DMS 273 (cell line): ENCODE results near the gene STK11IP.
"Not testable (repeated sequence)": the region's sequence is repeated elsewhere in the genome, so short reads cannot be mapped to it uniquely, and the experiment has no call there.

Source experiments
- DNase-seq: peaks from one replicate; lab custom pipeline; 2025; ENCODE audit not compliant: unreplicated experiment; lab: John Stamatoyannopoulos, UW

Gene STK11IP

DNA sequence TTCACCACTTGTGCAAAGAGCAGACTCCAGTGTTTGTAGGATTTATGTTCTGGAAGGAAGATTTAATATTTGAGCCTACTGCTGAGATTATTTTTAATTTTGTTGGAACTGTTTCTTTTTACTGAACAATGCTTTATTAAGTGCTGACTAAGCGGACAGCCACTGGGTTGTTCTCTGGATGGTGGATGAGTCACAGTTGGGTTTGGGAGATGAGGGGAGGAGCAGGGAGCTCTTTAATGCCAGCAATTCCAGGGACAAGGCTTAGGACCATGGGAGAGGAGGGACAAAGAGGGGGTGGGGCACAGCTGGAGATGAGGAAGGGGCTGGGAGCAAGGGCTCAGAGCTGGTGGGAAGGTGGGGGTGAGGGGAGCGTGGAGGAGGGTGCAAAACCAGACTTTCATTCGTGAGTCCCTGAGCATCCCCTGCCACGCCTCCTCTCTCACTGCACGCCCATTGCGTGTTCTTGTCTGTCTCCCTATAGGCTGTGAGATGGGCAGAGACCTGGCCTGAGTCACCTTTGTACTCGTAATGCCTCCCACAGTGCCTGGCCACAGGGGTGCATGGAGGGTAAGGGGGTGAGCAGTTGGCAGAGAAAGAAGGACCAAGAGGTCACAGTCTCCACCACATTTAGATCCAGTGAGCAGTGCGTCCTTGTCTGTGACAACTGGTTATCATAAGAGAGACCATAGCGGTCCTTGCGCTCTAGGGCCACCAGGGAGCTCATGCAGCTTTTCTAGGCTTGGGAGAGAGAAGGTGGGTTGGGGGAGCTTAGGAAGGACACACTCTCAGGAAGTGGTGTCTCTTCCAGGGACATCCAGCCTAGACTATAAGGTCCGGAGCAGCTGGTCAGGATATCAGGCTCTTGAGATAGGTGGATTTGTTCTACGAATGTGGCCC lies 48.2 kb downstream of the STK11IP start:
- DNase-seq, result no peak

DNA sequence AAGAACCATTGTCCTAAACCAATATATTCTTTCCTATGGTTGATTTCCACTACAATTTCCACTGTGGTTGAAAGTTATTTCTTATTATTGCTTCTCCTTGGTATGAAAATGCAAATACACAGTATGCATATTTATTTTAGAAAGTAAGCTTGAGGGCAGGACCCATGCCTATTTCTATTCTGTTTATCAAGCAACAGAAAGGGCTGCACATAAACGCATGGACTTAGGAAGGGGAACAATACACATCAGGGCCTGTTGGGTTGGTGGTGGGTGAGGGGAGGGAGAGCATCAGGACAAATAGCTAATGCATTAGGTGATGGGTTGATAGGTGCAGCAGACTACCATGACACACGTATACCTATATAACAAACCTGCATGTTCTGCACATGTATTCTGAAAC lies 50.5 kb downstream of the STK11IP start:
- DNase-seq, result no peak

DNA sequence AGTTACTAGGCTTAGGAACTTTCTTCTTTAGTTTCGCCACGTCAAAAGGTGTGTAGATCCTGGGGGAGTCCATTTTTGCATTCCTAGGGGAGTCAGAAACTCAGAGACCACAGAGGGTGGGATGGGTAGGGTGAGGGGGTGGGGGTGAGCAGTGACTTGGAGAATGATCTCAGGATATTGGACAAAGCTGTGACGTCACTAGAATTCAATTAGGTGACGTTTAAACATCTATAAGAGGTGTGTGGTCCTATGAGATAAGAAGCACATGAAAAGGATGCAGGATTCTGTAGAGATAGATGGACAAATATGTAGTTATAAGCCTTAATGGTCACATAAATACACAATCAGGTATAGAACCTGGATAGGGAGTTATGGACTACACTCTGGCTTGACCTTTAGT lies 51.3 kb downstream of the STK11IP start:
- no peak for DNase-seq

DNA sequence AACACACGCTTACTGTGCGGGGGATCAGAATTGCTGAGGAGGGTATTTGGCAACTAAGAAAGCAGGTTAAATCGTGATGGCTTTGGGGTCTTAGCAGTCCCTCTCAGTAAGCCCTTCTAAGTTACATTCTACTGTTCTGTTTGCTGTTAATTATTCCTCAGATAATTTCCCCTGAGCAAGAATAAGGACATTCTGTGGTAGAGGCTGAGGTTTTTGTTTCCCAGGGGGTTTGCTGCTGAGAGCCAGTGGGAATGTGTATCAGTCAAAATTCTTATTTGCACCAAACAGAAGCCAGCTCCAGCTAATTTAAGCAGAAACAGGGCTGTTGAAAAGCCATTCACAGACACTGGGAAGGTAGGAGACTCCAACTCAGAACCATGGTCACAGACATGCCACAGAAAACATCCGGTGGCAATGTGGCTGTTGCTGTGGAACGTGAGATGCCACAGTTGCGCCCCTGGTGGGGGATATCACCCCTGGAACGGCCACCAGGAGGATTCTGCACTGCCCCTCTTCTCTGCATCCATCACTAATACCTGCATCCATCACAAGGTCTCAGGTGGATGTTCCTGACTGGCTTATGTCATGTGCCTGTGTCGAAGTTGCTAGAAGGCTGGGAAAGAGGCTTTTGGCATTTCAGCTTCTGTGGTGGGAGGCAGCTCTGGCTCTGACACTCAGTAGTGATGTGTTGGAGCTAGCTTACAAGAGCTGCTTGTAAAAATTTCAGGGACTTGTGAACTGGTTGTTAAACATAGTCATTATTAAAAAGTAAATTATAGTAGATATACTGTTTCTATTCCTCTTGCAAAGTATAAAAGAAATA lies 53.0 kb downstream of the STK11IP start:
- DNase-seq, result no peak

DNA sequence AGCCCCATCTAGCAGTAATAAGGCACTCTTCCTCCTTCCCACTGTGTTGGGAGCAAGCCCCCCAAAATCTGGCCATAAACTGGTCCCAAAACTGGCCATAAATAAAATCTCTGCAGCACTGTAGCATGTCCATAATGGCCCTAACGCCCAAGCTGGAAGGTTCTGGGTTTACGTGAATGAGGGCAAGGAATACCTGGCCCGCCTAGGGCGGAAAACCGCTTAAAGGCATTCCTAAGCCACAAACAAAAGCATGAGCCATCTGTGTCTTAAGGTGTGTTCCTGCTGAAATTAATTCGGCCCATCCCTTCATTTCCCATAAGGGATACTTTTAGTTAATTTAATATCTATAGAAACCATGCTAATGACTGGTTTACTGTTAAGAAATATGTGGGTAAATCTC lies 54.0 kb downstream of the STK11IP start:
- DNase-seq, result not testable (repeated sequence)

DNA sequence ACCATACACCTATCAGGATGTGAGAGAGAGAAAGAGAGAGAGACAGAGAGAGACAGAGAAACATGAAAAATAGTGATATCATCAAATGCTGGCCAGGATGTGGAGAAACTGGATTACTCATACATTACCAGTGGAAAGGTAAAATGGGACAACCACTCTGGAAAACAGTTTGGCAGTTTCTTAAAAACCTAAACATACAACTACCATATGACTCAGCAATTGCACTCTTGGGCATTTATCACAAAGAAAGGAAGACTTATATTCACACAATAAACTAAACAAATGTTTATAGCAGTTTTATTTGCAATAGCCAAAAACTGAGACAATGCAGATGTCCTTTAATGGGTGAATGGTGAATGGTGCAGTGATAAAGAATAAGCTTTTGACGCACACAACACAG lies 58.9 kb downstream of the STK11IP start:
- no peak for DNase-seq

DNA sequence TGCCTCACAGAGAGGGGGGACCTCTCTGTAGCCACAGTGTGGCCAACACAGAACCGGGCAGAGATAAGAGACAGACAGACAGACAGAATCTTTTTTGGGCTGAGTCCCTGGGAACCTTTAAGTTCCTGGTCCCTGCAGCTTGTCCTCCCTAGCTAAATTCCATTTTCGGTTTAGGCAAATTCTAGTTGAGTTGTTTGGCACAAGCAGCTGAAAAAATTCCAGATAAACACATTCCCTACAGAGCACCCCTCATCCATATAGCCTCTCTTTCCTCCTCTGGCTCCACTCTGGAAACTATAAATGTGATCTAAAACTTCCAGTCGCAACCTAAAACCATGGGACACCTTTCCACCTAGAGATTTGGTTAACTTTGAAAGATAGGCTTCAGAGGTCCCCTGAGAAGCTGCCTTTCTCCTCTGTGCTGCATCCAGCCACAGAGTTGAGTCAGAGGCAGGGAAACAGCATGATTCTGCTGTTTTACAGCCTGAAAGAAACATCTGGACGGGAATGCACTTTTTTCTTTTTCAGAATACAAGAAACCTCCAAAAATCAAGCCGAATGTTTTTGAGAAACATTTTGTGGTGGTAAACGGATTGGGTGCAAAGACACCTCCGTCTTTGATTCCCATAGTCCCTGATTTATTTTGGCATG lies 60.7 kb downstream of the STK11IP start:
- no peak for DNase-seq

DNA sequence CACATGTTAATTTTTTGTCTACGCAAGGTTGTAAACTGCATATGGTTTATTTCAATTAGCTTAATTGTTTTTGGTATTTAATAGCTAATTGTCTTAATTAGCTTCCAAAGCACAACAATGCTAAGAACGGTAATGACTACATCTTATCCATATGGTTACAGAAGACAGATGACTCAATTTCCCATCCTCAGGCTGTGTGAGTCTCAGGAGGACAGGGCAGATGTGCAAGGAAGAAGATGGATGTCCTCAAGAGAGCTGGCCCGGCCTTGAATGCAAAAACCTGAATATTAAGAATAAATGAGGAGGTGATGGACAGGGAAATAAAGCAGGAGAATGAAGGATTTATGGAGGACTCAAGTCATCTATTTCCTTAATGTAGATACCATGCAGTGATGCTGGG lies 61.2 kb downstream of the STK11IP start:
- DNase-seq, result no peak

DNA sequence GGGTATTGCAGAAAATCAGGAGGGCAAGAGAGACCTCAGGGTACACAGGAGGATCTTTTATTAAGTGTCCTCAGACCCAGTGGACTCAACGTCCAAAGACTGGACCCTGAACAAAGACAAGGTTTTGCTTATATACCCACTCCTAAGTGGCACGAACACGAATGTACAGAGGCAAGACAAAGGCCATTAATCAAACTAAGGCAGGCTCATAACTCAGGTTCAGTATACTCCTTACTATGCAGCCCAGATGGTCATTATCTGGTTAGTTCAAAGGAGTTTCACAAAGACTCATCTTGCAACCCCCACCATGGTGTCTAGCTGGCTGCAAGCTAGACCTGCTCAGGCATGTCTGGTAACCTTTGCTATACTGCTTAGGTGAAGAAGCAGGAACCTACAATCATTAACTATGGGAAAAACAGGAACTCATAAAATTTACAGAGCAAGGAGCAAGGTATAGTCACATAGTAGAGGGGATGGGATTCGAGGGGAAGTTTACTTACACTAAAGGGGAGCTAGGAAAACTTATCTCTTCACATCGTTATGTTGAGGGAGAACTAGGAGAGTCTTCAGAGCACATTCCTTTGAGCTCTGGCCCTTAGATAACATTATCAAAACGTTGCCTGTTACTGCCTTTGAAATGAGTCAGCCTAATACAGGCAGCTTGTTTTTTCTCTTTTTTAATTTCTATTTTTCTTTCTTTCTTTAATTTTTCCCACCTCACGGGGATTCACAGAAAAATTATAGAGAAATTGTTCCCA lies 63.7 kb downstream of the STK11IP start:
- peak; percentile 12 for DNase-seq

DNA sequence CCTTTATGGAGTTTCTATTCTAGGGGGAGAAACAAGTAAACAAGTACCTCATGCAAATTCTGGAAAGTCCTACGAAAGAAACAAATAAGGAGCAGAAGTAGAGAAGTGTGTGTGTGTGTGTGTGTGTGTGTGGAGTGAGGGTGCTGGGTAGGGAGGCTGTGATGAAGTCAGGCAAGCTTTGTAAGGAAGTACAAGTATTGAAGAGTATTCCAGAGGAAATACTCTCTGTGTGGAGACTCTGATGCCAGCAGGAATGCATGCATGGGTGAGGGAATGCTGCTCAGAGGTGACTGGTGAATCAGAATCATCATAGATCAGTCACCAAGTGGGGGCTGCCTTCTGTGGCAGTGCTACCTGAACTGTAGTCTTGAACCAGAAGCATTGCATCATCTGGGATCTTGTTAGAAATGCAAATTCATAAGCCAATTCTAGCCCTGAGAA lies 64.3 kb downstream of the STK11IP start:
- no peak for DNase-seq

DNA sequence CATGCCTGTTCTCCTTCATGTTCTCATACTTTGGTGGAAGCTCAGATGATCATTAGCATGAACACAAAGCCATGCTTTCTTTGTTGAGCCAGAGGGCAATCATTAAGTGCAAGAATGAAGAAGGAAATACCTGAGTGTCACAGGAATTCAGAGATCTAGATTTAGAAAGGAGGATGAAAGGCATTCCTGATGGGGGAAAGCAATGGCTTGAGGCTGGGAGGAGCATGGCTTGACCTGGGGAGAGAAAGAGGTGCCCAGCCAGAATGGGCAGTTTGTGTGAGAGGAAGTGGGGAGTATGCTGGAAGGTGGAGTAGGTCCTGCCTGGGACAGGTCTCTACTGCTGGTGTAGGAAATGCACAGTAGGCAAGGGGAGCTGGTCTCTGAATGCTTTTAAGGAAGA lies 64.9 kb downstream of the STK11IP start:
- DNase-seq, result no peak

DNA sequence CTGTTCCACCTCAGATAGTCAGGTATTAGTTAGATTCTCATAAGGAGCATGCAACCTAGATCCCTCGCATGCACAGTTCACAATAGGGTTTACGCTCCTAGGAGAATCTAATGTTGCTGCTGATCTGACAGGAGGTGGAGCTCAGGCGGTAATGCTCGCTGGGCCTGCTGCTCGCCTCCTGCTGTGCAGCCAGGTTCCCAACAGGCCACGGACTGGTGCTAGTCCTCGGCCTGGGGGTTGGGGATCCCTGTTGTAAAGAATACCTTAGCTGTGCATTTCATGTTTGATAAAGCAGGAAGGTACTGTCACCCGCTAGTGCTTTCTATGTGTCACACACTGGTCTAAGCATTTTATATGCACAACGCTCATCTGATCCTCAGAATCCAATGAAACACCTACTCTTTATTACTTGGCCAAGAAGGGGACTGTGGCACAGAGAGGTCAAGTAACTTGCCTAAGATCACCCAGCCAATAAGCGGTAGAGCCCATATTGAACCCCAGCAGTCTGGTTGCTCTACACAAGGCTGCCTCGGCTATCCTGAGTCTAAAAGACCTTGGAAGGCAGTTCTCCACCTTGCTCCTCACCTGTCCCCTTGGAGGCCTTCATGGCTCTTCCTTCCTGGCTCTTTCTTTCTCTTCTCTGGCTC lies 65.6 kb downstream of the STK11IP start:
- no peak for DNase-seq

DNA sequence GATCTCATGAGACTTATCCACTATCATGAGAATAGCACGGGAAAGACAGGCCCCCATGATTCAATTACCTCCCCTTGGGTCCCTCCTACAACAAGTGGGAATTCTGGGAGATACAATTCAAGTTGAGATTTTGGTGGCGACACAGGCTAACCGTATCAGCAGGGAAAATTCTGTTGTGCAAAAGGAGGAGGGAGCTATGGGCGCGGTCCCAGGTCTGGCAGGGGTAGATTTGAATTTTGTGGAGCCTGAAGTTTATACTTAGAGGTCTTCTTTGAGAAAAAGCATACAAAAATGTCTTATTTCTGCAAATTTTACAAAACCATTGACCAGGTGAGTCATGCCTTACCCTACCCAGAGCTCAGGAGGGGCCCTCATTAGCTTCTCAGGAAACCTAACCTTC lies 66.4 kb downstream of the STK11IP start:
- DNase-seq, result no peak

DNA sequence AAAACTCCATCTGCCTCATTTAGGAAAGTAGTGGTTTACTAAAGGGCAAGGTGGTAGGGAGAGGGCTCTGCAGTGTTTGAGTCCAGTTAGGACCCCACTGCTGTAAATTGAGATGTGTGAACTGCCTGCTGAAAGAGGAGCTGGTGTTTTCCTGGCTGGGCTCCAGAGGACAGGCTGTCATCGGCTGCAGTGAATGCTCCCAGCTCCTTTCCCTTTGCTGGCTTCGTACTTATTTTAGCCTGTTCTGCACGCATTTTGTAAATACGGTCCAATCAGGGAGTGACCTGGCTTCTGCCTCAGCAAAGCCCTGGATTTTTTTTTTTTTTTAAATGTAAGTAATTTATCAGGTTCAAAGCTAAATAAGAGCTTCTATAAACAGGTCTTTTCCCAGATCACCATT lies 67.3 kb downstream of the STK11IP start:
- DNase-seq, result peak; percentile 71

DNA sequence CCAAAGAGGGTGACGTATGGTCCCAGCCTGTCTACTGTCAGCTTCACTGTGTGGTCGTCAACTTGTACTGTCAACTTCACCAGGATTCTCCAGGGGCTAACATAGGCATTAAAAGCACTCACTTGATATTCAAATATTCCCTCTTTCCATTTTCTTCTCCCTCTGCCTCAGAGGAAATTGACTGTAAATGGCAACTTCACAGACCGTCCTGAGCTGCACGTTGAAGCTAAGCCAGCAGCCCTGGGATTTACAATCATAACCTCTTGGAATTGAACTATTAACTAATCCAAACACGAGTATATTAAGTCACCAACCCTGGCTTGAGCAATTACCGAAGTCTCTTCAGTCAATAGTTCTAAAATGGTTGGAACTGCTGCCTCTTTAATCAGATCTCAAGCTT lies 68.3 kb downstream of the STK11IP start:
- DNase-seq, result no peak
